ENCODE data around the gene INKA1.
"Not testable (repeated sequence)": the region's sequence is repeated elsewhere in the genome, so short reads cannot be mapped to it uniquely, and the experiment has no call there.

The INKA1 gene

GRCh38 chr3:49802719-49803464 lies at the start of gene INKA1:
INKA1 (plus strand) TSS chr3:49803261; CDS start chr3:49803393, 132 bp downstream.
- DNase-seq, result peak; percentile 78
- in situ Hi-C loops (cut with HindIII; ENCODE audit: low pct_ligation_motif_present, low pct_unique_long_range_greater_than_20kb, low sequenced_read_pairs), result no loop called here

- in situ Hi-C loops (cut with HindIII; ENCODE audit: low pct_ligation_motif_present, low pct_unique_long_range_greater_than_20kb, low sequenced_read_pairs), result no loop called here
- no peak for DNase-seq
These were observed 48.5 kb upstream of the INKA1 start for GRCh38 chr3:49754536-49754935.

- no peak for DNase-seq
- in situ Hi-C loops (cut with HindIII; ENCODE audit: low pct_ligation_motif_present, low pct_unique_long_range_greater_than_20kb, low sequenced_read_pairs), result no loop called here
These were observed 47.0 kb upstream of the INKA1 start for GRCh38 chr3:49756036-49756435.

- DNase-seq, result no peak
- in situ Hi-C loops (cut with HindIII; ENCODE audit: low pct_ligation_motif_present, low pct_unique_long_range_greater_than_20kb, low sequenced_read_pairs), result no loop called here
These were observed 45.9 kb upstream of the INKA1 start for GRCh38 chr3:49757197-49757596.

- in situ Hi-C loops (cut with HindIII; ENCODE audit: low pct_ligation_motif_present, low pct_unique_long_range_greater_than_20kb, low sequenced_read_pairs), result no loop called here
- no peak for DNase-seq
These were observed 43.8 kb upstream of the INKA1 start for GRCh38 chr3:49759226-49759625.

- no peak for DNase-seq
- in situ Hi-C loops (cut with HindIII; ENCODE audit: low pct_ligation_motif_present, low pct_unique_long_range_greater_than_20kb, low sequenced_read_pairs), result no loop called here
These were observed 41.4 kb upstream of the INKA1 start for GRCh38 chr3:49761661-49762060.

- in situ Hi-C loops (cut with HindIII; ENCODE audit: low pct_ligation_motif_present, low pct_unique_long_range_greater_than_20kb, low sequenced_read_pairs), result no loop called here
These were observed 39.1 kb upstream of the INKA1 start for GRCh38 chr3:49763981-49764380.

GRCh38 chr3:49769286-49769915 lies 33.7 kb upstream of the INKA1 start:
- no peak for DNase-seq
- in situ Hi-C loops (cut with HindIII; ENCODE audit: low pct_ligation_motif_present, low pct_unique_long_range_greater_than_20kb, low sequenced_read_pairs), result no loop called here

More at GRCh38 chr3:49763981-49764380, 39.1 kb upstream of the INKA1 start:
- DNase-seq, result no peak

- in situ Hi-C loops (cut with HindIII; ENCODE audit: low pct_ligation_motif_present, low pct_unique_long_range_greater_than_20kb, low sequenced_read_pairs), result no loop called here
- no peak for DNase-seq
These were observed 33.1 kb upstream of the INKA1 start for GRCh38 chr3:49769926-49770325.

GRCh38 chr3:49771340-49771938 lies 31.6 kb upstream of the INKA1 start:
- in situ Hi-C loops (cut with HindIII; ENCODE audit: low pct_ligation_motif_present, low pct_unique_long_range_greater_than_20kb, low sequenced_read_pairs), result no loop called here
- no peak for DNase-seq

GRCh38 chr3:49772703-49773102 lies 30.4 kb upstream of the INKA1 start:
- no peak for DNase-seq
- in situ Hi-C loops (cut with HindIII; ENCODE audit: low pct_ligation_motif_present, low pct_unique_long_range_greater_than_20kb, low sequenced_read_pairs), result no loop called here

GRCh38 chr3:49775538-49775937 lies 27.5 kb upstream of the INKA1 start:
- in situ Hi-C loops (cut with HindIII; ENCODE audit: low pct_ligation_motif_present, low pct_unique_long_range_greater_than_20kb, low sequenced_read_pairs), result no loop called here
- DNase-seq, result no peak

- in situ Hi-C loops (cut with HindIII; ENCODE audit: low pct_ligation_motif_present, low pct_unique_long_range_greater_than_20kb, low sequenced_read_pairs), result not testable (repeated sequence)
These were observed 27.0 kb upstream of the INKA1 start for GRCh38 chr3:49776101-49776500.

GRCh38 chr3:49779358-49780079 lies 23.5 kb upstream of the INKA1 start:
- no peak for DNase-seq

More at GRCh38 chr3:49776101-49776500, 27.0 kb upstream of the INKA1 start:
- not testable (repeated sequence) for DNase-seq

GRCh38 chr3:49780080-49780974 lies 22.7 kb upstream of the INKA1 start:
- DNase-seq, result no peak
- in situ Hi-C loops (cut with HindIII; ENCODE audit: low pct_ligation_motif_present, low pct_unique_long_range_greater_than_20kb, low sequenced_read_pairs), result no loop called here

More at GRCh38 chr3:49779358-49780079, 23.5 kb upstream of the INKA1 start:
- in situ Hi-C loops (cut with HindIII; ENCODE audit: low pct_ligation_motif_present, low pct_unique_long_range_greater_than_20kb, low sequenced_read_pairs), result no loop called here

GRCh38 chr3:49780975-49781365 lies 22.1 kb upstream of the INKA1 start:
- in situ Hi-C loops (cut with HindIII; ENCODE audit: low pct_ligation_motif_present, low pct_unique_long_range_greater_than_20kb, low sequenced_read_pairs); DNase-seq: not testable (repeated sequence)

- no peak for DNase-seq
These were observed 21.5 kb upstream of the INKA1 start for GRCh38 chr3:49781415-49782199.

More at GRCh38 chr3:49781415-49782199, 21.5 kb upstream of the INKA1 start:
- in situ Hi-C loops (cut with HindIII; ENCODE audit: low pct_ligation_motif_present, low pct_unique_long_range_greater_than_20kb, low sequenced_read_pairs), result no loop called here

Data from ACHN (cell line).